DOHH2 (cell line): ENCODE data around the gene TIE1.

ENCODE experiments used
- EZH2phosphoT487 ChIP-seq: fragments of 200-600 bp; sonication (generic); IDR thresholded peaks from 2 replicates; pipeline ENCODE4 v1.6.1; 2017; ENCODE audit warnings: borderline replicate concordance, mild to moderate bottlenecking, antibody characterized with exemption, low read length, moderate library complexity, mixed read lengths
- TF ChIP-seq, protein P1 (sequence below): fragments of 200-600 bp; sonication (generic); IDR thresholded peaks from one replicate; pipeline ENCODE4 v1.5.1; 2014; ENCODE audit warnings: antibody characterized with exemption, mild to moderate bottlenecking, low read depth, low read length; ENCODE audit not compliant: poor library complexity, severe bottlenecking

DNA sequence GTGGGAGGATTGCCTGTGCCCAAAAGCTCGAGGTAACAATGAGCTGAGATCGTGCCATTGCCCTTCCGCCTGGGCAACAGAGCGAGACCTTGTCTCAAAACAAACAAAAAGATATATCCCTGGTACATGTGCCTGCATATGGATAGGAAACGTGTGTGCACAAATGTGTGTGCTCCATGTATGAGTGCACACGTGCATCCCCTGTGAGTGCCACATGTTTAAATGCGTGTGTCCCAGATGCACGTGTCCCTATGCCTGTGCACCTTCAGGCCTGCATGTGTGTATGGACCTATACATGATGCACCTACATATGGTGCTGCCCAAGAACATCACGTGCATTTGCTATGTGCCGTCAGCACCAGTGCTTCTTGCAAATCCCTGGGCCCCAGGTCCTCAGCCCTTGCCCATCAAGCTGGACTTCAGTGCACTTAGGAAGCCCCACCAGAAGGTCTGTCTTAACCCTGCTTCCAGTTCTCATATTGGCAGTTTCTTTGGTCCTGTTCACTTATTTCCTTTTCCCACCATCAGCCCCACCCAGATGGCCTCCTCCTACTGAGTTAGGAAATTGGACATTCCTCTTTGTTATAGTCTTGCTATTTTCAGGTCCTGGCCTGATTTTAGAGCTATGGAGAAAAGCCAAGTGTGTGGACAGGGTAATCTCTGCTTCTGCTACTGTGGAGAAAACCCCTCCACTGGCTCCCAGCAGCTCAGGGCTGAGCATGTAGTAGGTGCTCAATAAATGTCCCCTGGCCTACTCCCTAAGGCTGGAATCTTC is 15.4 kb downstream of the TIE1 start:
- TF ChIP-seq, protein P1, sequence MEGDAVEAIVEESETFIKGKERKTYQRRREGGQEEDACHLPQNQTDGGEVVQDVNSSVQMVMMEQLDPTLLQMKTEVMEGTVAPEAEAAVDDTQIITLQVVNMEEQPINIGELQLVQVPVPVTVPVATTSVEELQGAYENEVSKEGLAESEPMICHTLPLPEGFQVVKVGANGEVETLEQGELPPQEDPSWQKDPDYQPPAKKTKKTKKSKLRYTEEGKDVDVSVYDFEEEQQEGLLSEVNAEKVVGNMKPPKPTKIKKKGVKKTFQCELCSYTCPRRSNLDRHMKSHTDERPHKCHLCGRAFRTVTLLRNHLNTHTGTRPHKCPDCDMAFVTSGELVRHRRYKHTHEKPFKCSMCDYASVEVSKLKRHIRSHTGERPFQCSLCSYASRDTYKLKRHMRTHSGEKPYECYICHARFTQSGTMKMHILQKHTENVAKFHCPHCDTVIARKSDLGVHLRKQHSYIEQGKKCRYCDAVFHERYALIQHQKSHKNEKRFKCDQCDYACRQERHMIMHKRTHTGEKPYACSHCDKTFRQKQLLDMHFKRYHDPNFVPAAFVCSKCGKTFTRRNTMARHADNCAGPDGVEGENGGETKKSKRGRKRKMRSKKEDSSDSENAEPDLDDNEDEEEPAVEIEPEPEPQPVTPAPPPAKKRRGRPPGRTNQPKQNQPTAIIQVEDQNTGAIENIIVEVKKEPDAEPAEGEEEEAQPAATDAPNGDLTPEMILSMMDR, result no peak
- TF ChIP-seq EZH2phosphoT487, result no peak
